H1 (cell line): ENCODE data around the gene GPR25. TPM values are rescaled to one million over a fixed set of nuclear protein-coding genes. Genes with fewer than 3 reads are reported as not detected.

Source experiments
- CTCF ChIA-PET: fragments of 300-600 bp; sonication (Branson Sonifier 250); formaldehyde crosslinking; loops from one replicate; lab custom pipeline; 2021; ENCODE audit not compliant: partially characterized antibody; lab: Charles Lee
- POLR2A ChIA-PET: fragments of 300-600 bp; sonication (Branson Sonifier 250); formaldehyde crosslinking; loops from one replicate; lab custom pipeline; 2021; ENCODE audit warnings: inconsistent platforms; ENCODE audit not compliant: partially characterized antibody; lab: Charles Lee
- DNase-seq, 2 experiments: peaks; one replicate each; pipeline versions ENCODE4 v3.0.0 to v3.0.0-alpha.2; 2010 to 2022; ENCODE audit warnings: low spot score in 2 of 2, low read depth in 1 of 2, mixed read lengths in 1 of 2
- FAIRE-seq: peaks from 2 replicates; lab custom pipeline; 2011; peaks lifted over from hg19 to GRCh38; lab: Jason Lieb, UNC
- H2AFZ ChIP-seq: 2 replicates; pipeline ENCODE4 v1.8.1; 2012; ENCODE audit warnings: low read length, inconsistent platforms
- H2AK5ac ChIP-seq: 2 replicates; pipeline ENCODE4 v1.6.1; 2013; ENCODE audit warnings: low read depth, low read length
- H2BK120ac ChIP-seq: replicated peaks from 2 replicates; pipeline ENCODE3; 2013; ENCODE audit warnings: low read depth, low read length, inconsistent platforms
- H2BK12ac ChIP-seq: 2 replicates; pipeline ENCODE4 v1.6.1; 2013; ENCODE audit warnings: low read depth, low read length
- H2BK15ac ChIP-seq: 2 replicates; pipeline ENCODE4 v1.6.1; 2013; ENCODE audit warnings: low read length
- H2BK20ac ChIP-seq: 2 replicates; pipeline ENCODE4 v1.6.1; 2013; ENCODE audit warnings: low read length
- H2BK5ac ChIP-seq: 2 replicates; pipeline ENCODE4 v1.6.1; 2013; ENCODE audit warnings: low read depth, low read length
- H3K14ac ChIP-seq: 2 replicates; pipeline ENCODE4 v1.6.1; 2013; ENCODE audit warnings: inconsistent platforms; ENCODE audit not compliant: insufficient read length
- H3K18ac ChIP-seq: 2 replicates; pipeline ENCODE4 v1.6.1; 2013; ENCODE audit warnings: low read length; ENCODE audit errors: extremely low read depth
- H3K23ac ChIP-seq: 2 replicates; pipeline ENCODE4 v1.6.1; 2013; ENCODE audit warnings: inconsistent platforms; ENCODE audit not compliant: insufficient read length
- H3K23me2 ChIP-seq: 2 replicates; pipeline ENCODE4 v1.6.1; 2013; ENCODE audit warnings: low read depth, low read length
- H3K27ac ChIP-seq: 2 replicates; pipeline ENCODE4 v1.6.1; 2011; ENCODE audit warnings: low read depth, low read length, inconsistent platforms
- H3K27me3 ChIP-seq, 4 experiments: replicated peaks in 1 of 4; 1 replicate in 1 of 4; 2 replicates in 3 of 4; pipeline versions ENCODE4 v1.6.1 to v1.8.1; 2011 to 2013; ENCODE audit warnings: low read length in 3 of 4, mild to moderate bottlenecking in 3 of 4, inconsistent platforms in 2 of 4, mixed read lengths in 2 of 4, moderate library complexity in 1 of 4; ENCODE audit not compliant: control insufficient read depth in 3 of 4, insufficient read depth in 3 of 4; ENCODE audit errors: extremely low read depth in 1 of 4
- H3K36me3 ChIP-seq, 4 experiments: 2 replicates each; pipeline versions ENCODE4 v1.6.1 to v1.8.1; 2011 to 2013; ENCODE audit warnings: mild to moderate bottlenecking in 4 of 4, low read length in 3 of 4, moderate library complexity in 2 of 4, control low read depth in 1 of 4, inconsistent platforms in 1 of 4; ENCODE audit not compliant: insufficient read depth in 4 of 4, control insufficient read depth in 2 of 4
- H3K4ac ChIP-seq: replicated peaks from 2 replicates; pipeline ENCODE3; 2013; ENCODE audit warnings: low read length, low read depth, mixed read lengths, inconsistent platforms; ENCODE audit not compliant: insufficient read length
- H3K4me1 ChIP-seq, 4 experiments: replicated peaks in 1 of 4; 1 replicate in 1 of 4; 2 replicates in 3 of 4; pipeline versions ENCODE4 v1.6.1 to v1.8.1; 2011 to 2013; ENCODE audit warnings: low read length in 3 of 4, inconsistent platforms in 2 of 4, mixed read lengths in 1 of 4; ENCODE audit not compliant: insufficient read depth in 4 of 4, control insufficient read depth in 3 of 4
- H3K4me2 ChIP-seq, 2 experiments: 2 replicates each; pipeline versions ENCODE4 v1.6.1 to v1.8.1; 2011 to 2013; ENCODE audit warnings: low read depth in 2 of 2, low read length in 2 of 2, control low read depth in 1 of 2, inconsistent platforms in 1 of 2, mild to moderate bottlenecking in 1 of 2; ENCODE audit not compliant: insufficient read depth in 1 of 2
- H3K4me3 ChIP-seq, 4 experiments: fragments of 200-600, 300-600 bp in 1 of 4; sonication (generic), shearing (Covaris generic), sonication (Bioruptor Twin) in 1 of 4; 2 replicates each; pipeline versions ENCODE4 v1.5.1 to v1.8.1; 2011 to 2016; ENCODE audit warnings: low read length in 4 of 4, low read depth in 3 of 4, control low read depth in 2 of 4, inconsistent platforms in 2 of 4, mild to moderate bottlenecking in 2 of 4, mixed read lengths in 1 of 4, moderate library complexity in 1 of 4; ENCODE audit not compliant: insufficient read depth in 2 of 4; ENCODE audit errors: extremely low read depth in 1 of 4
- H3K56ac ChIP-seq: replicated peaks from 2 replicates; pipeline ENCODE3; 2013; ENCODE audit warnings: low read depth, mild to moderate bottlenecking, mixed read lengths, low read length, inconsistent platforms; ENCODE audit not compliant: insufficient read length
- H3K79me1 ChIP-seq: 2 replicates; pipeline ENCODE4 v1.6.1; 2013; ENCODE audit warnings: low read depth, low read length, control low read depth
- H3K79me2 ChIP-seq, 2 experiments: 2 replicates each; pipeline versions ENCODE4 v1.6.1 to v1.8.1; 2012 to 2013; ENCODE audit warnings: low read length in 2 of 2, mild to moderate bottlenecking in 2 of 2, inconsistent platforms in 1 of 2; ENCODE audit not compliant: insufficient read depth in 2 of 2, control insufficient read depth in 1 of 2
- H3K9ac ChIP-seq, 4 experiments: replicated peaks in 1 of 4; 1 replicate in 1 of 4; 2 replicates in 3 of 4; pipeline versions ENCODE4 v1.6.1 to v1.8.1; 2011 to 2013; ENCODE audit warnings: low read depth in 3 of 4, low read length in 3 of 4, control low read depth in 2 of 4, mild to moderate bottlenecking in 2 of 4, moderate library complexity in 2 of 4, inconsistent platforms in 1 of 4; ENCODE audit errors: extremely low read depth in 1 of 4
- H3K9me3 ChIP-seq, 2 experiments: 2 replicates each; pipeline versions ENCODE4 v1.6.1 to v1.8.1; 2012 to 2013; ENCODE audit warnings: mild to moderate bottlenecking in 2 of 2, moderate library complexity in 2 of 2, control low read depth in 1 of 2, inconsistent platforms in 1 of 2, low read depth in 1 of 2, low read length in 1 of 2, mixed read lengths in 1 of 2; ENCODE audit not compliant: insufficient read depth in 2 of 2
- H4K20me1 ChIP-seq, 2 experiments: replicated peaks in 1 of 2; 2 replicates each; pipeline versions ENCODE3 to v1.8.1; 2011 to 2013; ENCODE audit warnings: inconsistent platforms in 2 of 2, low read length in 2 of 2, mild to moderate bottlenecking in 1 of 2; ENCODE audit not compliant: insufficient read depth in 2 of 2, control insufficient read depth in 1 of 2
- H4K5ac ChIP-seq: 2 replicates; pipeline ENCODE4 v1.6.1; 2013; ENCODE audit warnings: low read length, low read depth, mixed read lengths, inconsistent platforms; ENCODE audit not compliant: insufficient read length
- H4K8ac ChIP-seq: 2 replicates; pipeline ENCODE4 v1.8.0; 2013; ENCODE audit warnings: mild to moderate bottlenecking, moderate library complexity, low read length, inconsistent platforms; ENCODE audit not compliant: insufficient read depth; ENCODE audit errors: extremely low read depth
- H4K91ac ChIP-seq: replicated peaks from 2 replicates; pipeline ENCODE3; 2013; ENCODE audit warnings: low read length, mixed read lengths, inconsistent platforms; ENCODE audit not compliant: insufficient read length
- CBX8 ChIP-seq: fragments of 300-800, 300-1000 bp; sonication (generic); IDR thresholded peaks from 2 replicates; pipeline ENCODE4 v1.7.1; 2016; ENCODE audit warnings: low read depth, low read length, borderline replicate concordance
- GABPA ChIP-seq: IDR thresholded peaks from 2 replicates; pipeline ENCODE4 v1.6.1; 2011; ENCODE audit warnings: mild to moderate bottlenecking, low read length, moderate library complexity, borderline replicate concordance; ENCODE audit not compliant: insufficient read depth
- JUN ChIP-seq: IDR thresholded peaks from 2 replicates; pipeline ENCODE4 v1.6.1; 2011; ENCODE audit warnings: low read depth, mild to moderate bottlenecking, improper control_type of control experiment, low read length
- RFX5 ChIP-seq: IDR thresholded peaks from 2 replicates; pipeline ENCODE4 v1.6.1; 2011; ENCODE audit warnings: low read depth, low read length, improper control_type of control experiment, borderline replicate concordance
- SP2 ChIP-seq: IDR thresholded peaks from 2 replicates; pipeline ENCODE4 v1.6.1; 2012; ENCODE audit warnings: mild to moderate bottlenecking, low read length, inconsistent platforms
- SRF ChIP-seq: IDR thresholded peaks from 2 replicates; pipeline ENCODE4 v1.6.1; 2011; ENCODE audit warnings: mild to moderate bottlenecking, low read depth, low read length, moderate library complexity
- TAF1 ChIP-seq: IDR thresholded peaks from 2 replicates; pipeline ENCODE4 v1.6.1; 2011; ENCODE audit warnings: mild to moderate bottlenecking, low read depth, low read length
- WGBS, 2 experiments: shearing (Covaris generic) in 1 of 2; methylation state at CpG; one replicate each; pipeline versions ENCODE4 v1.1.6 to v1.1.7; 2013 to 2015; ENCODE audit warnings: low lambda C conversion rate in 2 of 2, mixed read lengths in 2 of 2, inconsistent platforms in 1 of 2, low coverage in 1 of 2, missing lambda C conversion rate in 1 of 2; ENCODE audit not compliant: insufficient replicate concordance in 2 of 2, insufficient coverage in 1 of 2, insufficient read length in 1 of 2; ENCODE audit errors: extremely low coverage in 1 of 2, missing lambda C conversion rate in 1 of 2; 5-methylcytosine and 5-hydroxymethylcytosine counted together
- polyA plus RNA-seq, 7 experiments: library from polyadenylated mRNA; depleted of rRNA in 3 of 7; stranded (reverse) in 5 of 7; unstranded in 2 of 7; fragments of >200 nt in 5 of 7; fragments of 200-250 nt in 2 of 7; gene quantifications; 1 replicate in 5 of 7; 2 replicates in 1 of 7; 4 replicates in 1 of 7; pipeline versions ENCODE4 v1.2.1 to v1.2.3, GENCODE V29; 2011 to 2013; ENCODE audit warnings: missing spikeins in 2 of 7, mixed read lengths in 2 of 7
- total RNA-seq: library from RNA; stranded (reverse); fragmentation: NEBNext Ultra II Directional; extraction: Animal tissue kit (Norgen Biotek cat#: 25700); gene quantifications from 2 replicates; pipeline ENCODE4 v1.2.1, GENCODE V29; 2021

Gene GPR25
- total and polyA plus RNA-seq, 2 of the 8 experiments (the other 6 are each of a cell fraction or from before 2014, with no cell fraction given), result not detected

GRCh38 chr1:200831091-200831490, 41.7 kb upstream of the GPR25 start:
- H3K23ac ChIP-seq, result no peak overlapping the region
- no peaks in the 10 kb centered on the region for H3K79me2 ChIP-seq

More at GRCh38 chr1:200831091-200831490, 41.7 kb upstream of the GPR25 start:
- Histone ChIP-seq H3K4ac (no peak overlapping the region), H3K27ac (no peak overlapping the region), H3K27me3 (no peaks in the 10 kb centered on the region; a peak in 1 of 7 replicates), H2BK120ac (no peak overlapping the region), H4K5ac (no peak overlapping the region), H4K20me1 (peaks cover 0 to 2% of the 10 kb centered on the region in 2 experiments), H2AFZ (no peak overlapping the region), H4K8ac (no peak overlapping the region), H2BK12ac (no peak overlapping the region), H3K18ac (no peak overlapping the region), H3K23me2 (no peaks in the 10 kb centered on the region), H3K79me1 (no peaks in the 10 kb centered on the region), H3K36me3 (peaks cover 0 to 4% (median under 1%) of the 10 kb centered on the region in 4 experiments; a peak in 3 of 8 replicates), H3K56ac (no peak overlapping the region), H2BK20ac (no peak overlapping the region), H4K91ac (no peak overlapping the region), H3K9me3 (no peaks in the 10 kb centered on the region), H2BK5ac (no peak overlapping the region), H3K14ac (no peak overlapping the region), H3K9ac (no peak overlapping the region), H2AK5ac (no peak overlapping the region), H3K4me3 (no peak overlapping the region), H3K4me1 (no peaks in the 10 kb centered on the region), H3K4me2 (no peak overlapping the region), H2BK15ac (no peak overlapping the region)
- TF ChIP-seq SRF, result no peak
- TF ChIP-seq TAF1, result no peak
- TF ChIP-seq GABPA, result no peak
- no peak for TF ChIP-seq CBX8
- no peak for TF ChIP-seq RFX5
- no peak for TF ChIP-seq SP2
- TF ChIP-seq JUN, result no peak
- DNase-seq, result no peak
- ChIA-PET CTCF (interaction anchor here (0.6 kb wide), 1 partner anchor 32 kb away, joined by 3 read pairs; no protein-coding TSS in a partner anchor), POLR2A (no interaction called here)
- 87% methylated on average over 2 of the region's 2 CpGs; no CpG with 5 or more reads in 1 of the 2 experiments for WGBS, 2 experiments
- FAIRE-seq, result no peak
